Measurements from ENCODE around the gene PPP2R3B.
A peak's percentile ranks its signal among the peaks of the same experiment; 100 is the strongest.

PPP2R3B gene

DNA sequence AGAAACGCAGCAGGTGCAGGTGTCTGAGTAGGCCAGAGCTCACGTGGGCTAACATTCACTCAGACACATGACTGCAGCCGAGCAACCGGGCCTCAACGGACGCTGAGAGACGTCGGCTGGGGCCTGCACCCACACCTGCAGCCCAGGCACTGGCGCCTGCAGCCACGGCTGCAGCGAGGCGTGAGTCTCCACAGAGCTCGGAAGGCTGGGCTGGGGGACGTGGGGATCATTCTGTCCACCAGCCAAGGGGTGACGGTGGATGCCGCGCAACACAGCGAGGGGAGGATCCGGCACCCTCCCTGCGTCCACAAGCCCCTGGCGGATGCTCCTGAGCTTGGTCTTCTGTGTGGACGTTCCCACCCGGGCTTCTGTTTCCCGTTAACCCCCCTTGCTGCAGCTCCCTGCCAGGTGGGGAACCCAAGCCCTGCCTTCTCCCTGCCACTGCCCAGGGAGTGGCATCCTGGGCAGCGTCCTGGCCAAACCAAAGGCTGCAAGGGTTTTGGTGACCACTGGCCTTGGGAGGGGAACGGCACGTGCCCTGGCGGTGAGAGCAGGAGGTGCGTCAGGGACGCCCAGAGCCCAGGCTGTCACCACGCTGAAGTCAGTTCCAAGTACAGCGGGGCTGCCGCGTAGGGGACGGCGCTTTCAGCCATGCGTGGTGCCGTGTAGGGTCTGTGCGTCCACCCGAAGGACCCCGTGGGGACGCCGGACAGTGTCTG lies 16.3 kb downstream of the PPP2R3B start:
- no peak for DNase-seq

DNA sequence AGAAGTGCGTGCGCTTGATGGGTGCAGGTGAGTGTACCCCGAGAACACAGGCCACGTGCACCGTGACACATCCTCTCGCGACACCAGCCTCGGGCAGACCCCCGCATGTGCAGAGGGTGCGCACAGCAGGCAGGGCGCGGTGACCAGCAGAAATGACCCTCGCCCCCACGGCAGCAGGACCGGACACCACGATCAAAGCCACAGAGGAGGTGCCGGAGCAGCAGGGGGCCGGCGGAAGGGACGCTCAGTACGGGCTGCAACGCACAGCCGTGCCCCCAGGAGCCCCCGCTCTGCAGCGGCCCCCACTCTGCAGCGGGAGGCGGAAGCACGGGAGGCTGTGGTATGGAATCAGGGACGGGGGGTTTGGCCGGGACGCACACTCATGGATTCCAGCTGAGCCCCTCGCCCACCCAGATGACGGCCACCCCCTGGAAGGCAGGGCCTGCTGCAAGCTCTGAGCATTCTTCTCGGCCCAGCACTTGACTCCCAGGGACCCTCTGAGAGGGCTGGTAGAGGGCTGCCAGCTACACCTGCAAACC lies 17.1 kb downstream of the PPP2R3B start:
- DNase-seq, result no peak

DNA sequence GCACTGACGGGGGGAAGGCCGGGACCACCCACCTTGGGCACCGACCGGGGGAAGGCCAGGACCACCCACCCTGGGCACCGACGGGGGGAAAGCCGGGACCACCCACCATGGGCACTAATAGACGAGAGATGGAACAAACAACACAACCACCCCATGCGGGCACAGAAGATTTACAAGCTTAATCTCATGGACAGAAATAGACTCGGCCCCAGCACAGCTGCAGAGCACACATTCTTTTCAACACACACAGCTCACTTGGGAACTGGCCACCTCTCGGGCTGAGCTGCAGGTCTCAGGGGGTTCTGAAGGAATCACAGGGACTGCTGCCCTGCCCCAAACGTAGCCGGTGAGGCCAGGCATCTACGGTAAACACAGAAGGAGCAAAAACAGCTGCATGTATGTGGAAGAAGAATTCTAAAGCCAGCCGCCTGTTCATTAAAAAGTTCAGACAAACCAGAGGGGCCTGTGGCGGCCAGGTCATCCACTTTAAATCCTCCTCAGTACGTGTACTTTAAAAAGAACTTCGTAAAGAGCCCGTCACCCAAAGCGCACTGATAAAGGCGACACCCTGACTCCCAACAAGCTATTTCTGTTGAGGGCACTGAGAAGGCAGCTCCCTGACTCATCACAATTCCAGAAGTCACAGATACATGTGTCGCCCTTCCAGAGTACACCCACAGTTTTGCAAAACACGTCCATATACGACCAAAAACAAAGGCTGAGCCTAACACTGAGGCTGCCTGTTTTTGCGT lies 17.7 kb downstream of the PPP2R3B start:
- no peak for DNase-seq

DNA sequence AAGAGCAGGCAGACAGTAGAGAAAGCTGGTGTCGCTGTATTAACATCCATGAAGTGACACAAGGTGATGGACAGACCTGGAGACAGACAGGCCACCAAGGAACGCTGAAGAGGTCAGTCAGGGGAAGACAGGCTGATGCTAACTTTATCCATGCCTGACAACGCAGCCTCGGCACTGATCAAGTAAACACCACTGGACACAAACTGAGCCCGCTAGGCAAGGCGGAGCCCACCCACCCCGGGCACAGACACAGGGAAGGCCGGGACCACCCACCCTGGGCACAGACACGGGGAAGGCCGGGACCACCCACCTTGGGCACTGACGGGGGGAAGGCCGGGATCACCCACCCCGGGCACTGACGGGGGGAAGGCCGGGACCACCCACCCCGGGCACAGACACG lies 18.8 kb downstream of the PPP2R3B start:
- no peak for DNase-seq

DNA sequence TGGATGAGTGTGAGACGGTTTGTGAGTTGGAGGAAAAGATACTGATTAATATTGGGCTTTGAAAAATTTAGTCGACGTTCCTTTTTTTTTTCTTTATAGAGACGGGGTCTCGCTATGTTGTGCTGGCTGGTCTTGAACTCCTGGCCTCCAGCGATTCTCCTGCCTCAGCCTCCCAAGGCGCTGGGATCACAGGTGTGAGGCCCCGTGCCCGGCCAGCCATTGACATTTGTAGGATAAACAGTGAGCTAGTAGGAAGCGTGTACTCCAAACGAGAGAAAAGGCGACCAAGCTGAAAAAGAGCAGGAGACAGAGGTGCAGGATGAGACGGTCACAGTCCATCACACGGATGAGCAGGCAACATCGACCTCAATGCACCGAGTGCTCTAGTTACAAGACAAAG lies 19.4 kb downstream of the PPP2R3B start:
- DNase-seq, result no peak

DNA sequence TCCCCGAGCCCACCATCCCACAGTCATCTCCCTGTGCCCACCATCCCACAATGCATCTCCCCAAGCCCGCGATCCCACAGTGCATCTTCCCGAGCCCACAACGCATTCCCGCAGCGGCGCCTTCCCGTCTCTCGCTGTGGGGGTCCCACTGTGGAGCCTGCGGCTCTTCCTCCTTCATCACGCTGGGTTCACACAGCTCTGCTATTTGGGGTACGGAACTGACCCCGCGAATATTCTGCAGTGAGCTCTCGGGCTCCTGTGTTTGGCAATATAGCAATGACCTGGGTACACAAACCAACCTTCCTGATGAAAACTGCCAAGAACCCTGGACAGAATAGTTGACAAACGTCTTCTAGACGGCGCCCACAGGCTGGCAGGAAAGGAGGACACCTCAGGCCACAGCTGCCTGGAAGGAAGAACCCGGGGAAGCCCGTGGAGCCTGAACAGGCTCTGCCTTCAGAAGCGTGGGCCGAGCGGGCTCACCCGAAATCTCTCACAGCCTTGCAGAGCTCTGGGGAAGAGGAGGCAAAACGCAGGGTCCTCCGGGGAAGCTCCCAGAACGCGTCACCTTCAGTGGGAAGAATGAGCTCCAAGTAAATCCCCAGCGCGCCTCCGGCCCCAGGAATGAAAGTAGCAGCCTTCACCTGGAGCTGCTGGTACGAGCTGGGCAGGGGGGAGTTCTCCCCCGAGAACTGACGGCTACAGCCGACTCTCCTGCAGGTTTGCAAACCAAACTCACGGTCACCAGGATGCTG lies 22.9 kb downstream of the PPP2R3B start:
- DNase-seq, result no peak

DNA sequence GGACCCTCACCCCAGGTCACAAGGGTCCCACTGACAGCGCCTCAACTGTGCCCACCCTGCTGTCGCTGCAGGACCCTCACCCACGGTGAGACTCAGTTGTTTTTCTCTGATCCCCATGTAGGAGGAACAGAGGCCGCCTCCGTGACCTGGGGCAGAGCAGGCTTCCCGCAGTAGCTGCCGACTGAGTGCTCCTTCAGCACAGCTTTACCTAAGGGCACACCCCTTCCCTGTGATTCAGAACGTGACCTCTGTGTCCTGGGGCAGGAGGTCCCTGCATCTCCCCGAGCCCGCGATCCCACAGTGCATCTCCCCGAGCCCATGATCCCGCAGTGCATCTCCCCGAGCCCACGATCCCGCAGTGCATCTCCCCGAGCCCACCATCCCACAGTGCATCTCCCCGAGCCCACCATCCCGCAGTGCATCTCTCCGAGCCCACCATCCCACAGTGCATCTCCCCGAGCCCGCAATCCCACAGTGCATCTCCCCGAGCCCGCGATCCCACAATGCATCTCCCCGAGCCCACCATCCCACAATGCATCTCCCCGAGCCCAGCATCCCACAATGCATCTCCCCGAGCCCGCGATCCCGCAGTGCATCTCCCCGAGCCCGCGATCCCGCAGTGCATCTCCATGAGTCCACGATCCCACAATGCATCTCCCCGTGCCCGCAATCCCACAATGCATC lies 23.6 kb downstream of the PPP2R3B start:
- no peak for DNase-seq

DNA sequence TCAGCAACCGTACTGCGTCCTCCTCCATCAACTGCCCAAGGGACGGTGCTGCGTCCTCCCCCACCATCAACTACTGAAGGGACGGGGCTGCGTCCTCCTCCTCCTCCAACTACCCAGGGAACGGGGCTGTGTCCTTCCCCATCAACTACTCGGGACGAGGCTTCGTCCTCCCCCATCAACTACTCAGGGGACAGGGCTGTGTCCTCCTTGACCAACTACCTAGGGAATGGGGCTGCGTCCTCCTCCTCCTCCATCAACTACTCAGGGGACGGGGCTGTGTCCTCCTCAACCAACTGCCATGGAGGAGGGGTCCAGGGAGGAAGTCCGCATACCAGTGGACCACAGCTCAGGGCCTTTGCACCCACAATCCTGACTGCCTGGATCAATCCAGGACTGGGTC lies 24.4 kb downstream of the PPP2R3B start:
- no peak for DNase-seq

DNA sequence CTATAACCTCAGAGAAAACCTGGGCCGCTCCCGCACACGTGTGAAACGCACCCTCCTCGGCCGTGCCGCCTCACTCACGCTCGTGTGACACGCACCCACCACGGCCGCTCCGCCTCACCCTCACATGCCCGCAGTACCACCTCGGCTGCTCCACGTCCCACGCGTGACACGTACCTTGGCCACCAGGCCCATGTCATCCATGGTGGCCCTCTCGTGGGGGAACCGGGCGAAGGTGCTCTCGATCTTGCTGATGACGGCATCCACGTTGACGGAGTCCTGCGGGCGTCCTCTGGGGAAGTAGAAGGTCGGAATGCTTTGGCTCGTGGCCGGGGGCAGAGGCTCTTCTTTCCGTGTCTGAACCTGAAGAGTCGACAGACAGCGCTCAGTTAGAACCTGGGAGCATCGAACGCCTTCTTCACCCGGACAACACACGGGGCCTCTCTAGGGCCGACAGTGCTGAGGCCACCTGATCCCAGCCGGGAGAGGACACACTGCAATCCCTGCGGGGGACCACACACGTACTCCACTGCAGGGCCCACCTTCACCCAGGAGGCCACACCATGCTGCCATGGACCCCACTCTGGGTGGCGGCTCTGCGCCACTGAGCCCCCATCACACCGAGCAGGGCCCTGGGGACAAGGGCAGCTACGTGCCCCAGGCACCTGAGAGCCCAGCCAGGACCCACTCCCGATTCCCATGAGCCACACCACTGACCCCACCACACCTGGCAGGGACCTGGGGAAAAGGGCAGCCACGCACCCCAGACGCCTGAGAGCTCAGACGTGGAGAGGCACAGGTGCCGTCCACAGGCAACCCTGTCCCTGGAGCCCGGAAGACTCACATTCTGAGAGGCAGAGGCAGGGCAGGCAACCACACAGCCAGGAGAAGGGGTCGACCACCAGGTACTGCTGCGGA lies 25.2 kb downstream of the PPP2R3B start:
- DNase-seq, result no peak

DNA sequence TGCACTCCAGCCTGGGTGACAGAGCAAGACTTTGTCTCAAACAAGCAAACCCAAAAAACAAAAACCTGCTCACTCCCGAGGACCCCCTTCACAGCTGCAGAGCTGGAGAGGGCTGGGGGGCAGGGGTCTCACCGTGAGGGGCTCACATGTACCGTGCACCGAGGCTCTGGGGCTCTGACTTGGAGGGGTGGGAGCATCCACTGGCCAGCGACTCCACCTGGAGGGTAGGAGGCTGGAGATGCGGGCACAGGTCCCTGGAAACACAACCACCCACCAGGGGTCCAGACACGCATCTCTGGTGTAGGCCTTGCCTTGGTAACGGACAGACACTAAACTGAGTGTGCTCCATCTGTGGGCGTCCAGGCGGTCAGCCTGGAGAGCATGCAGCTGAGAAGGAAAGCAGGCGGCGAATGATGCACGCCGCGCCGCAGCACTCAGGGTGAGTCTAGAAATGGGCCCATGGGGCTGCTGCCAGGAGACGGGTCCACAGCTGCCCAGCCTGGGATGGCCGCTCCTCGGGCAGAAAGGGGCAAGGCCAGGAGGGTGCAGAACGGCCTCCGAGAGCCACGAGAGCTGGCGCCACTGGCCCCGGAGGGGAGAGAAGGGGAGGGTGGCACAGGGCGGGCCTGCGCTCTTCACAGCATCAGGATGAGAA lies 26.1 kb downstream of the PPP2R3B start:
- no peak for DNase-seq

DNA sequence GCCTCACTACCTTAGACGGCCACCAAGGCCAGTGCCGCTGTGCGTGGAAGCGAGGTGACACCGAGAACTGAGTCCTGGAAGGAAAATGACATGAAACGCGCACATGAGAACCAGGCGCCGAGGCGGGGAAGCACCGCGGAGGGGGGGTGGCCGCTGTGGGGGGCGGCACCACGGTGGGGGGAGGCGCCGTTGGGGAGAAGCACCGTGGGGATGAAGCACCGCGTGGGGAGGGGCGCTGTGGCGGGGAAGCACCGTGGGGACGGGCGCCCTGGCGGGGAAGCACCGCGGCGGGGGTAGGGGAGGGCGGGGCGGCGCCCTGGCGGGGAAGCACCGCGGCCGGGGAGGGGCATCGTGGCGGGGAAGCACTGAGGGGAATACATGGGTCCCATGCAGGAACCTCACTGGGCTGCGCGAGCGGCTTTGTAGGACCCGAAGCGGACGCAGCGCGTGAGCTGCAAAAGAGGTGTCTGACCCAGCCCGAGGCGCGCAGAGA lies 28.0 kb downstream of the PPP2R3B start:
- no peak for DNase-seq

DNA sequence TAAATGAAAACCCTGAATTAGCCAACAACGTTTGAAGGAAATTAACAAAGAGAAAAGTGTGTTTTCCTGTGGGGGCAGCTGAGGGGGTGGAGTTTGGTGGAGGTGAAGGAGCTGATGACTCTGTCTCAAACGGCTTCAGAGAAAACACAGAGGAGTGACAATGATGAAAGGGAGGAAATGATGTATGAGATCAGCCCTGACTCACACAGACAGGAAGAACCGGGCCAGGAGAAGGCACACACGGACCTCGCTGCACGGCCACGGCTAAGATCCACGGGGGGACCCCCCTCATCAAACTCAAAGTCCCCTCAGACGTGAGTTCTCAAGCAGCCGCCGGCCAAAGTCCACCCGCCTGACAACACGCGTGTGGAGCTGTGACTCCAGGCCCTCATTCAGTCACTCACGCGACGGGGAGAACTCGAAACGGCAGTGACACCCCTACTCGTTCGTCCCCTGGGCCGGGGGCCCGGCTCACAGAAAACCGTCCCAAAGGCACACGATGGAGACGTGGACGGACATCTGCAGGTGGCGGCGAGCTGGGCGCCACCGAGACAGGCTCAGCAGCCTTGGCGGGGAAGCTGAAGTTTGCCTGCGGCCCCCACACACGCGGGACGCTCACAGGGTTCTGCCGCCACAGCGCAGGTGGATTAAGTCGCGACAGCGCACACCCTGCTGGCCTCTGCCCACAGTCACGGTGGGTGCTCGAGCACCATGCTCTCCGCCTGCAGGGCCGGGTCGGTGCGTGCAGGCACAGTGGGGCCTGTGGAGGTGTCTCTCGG lies 28.8 kb downstream of the PPP2R3B start:
- peak; percentile 74 for DNase-seq

DNA sequence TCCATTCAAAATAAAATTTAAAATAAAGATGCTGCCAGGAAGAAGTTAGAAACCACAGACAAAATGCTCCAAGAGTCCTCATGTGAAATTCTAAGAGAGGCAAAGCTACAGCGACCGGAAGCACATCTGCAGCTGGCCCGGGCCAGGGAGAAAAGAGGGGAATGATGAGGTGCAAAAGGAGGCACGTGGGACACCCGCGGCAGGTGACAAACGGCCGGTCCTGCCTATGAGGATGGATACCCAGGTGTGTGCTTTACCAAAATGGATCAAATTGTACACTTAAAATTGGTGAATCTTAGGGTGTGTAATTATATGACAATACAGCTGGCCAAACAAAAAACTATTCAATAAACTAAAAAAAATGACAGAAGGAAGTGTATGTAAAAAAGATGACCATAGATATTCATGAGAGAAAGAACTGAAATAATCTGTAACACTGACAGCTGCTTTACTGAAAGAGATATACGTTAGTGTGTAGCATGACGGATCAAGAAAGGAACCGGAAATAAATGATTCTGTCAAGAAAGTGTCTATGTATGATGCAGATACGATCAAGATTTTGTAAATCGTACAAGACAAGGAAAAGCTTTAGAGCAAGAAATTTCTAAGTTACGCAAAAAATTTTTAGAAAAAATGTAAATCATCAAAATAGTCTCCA lies 29.5 kb downstream of the PPP2R3B start:
- DNase-seq, result no peak

DNA sequence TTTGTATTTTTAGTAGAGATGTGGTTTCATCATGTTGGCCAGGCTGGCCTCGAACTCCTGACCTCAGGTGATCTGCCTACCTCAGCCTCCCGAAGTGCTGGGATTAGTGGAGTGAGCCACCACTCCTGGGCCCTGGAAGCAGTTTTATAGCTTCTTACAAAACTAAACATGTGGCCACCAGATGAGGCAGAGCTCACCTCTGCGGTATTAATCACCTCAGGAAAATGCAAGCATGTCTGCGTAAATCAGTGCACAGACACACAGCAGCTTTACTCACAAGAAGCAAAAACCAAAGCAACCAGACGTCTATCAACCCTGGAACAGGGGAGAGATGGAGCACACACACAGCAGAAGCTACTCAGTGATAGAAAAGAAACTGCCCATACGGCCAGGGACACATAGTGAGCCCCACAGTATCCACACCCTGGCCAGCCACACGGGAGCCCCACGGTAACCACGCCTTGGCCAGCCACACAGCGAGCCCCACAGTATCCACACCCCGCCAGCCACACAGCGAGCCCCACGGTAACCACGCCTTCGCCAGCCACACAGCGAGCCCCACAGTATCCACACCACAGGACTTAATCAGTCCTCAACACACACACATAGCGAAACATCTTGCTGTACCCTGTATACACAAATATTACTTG lies 30.2 kb downstream of the PPP2R3B start:
- no peak for DNase-seq

DNA sequence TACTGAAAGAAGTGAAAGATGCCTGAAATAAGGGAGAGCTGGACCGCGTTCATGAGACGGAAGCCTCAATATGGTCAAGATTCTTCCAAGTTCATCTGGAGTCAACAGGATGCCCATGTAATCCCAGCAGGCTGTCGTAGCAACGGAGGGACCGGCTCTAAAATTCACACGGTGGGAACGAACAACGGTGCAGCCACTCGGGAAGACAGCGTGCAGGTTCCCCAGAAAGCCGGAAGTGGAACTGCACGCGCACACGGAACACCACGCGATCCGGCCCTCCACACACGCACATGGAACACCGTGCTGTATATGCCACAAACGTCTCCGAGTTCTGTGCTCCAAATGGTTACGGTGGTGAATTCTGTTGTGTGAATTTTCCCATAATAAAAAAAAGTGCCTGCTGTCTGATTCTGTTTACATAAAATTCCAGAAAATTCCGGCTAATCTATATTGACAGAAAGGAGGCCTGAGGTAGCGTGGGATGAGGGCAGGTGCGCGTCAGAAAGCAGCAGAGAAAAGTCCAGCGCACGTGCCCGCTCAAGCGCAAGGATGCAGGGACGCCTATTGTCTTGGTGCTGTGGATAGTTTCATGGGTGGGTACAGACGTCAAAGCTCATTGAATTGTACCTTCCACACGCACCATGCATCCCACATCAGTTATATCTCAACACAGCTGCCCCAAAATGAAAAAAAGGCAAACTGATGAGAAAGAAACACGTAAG lies 31.2 kb downstream of the PPP2R3B start:
- no peak for DNase-seq

DNA sequence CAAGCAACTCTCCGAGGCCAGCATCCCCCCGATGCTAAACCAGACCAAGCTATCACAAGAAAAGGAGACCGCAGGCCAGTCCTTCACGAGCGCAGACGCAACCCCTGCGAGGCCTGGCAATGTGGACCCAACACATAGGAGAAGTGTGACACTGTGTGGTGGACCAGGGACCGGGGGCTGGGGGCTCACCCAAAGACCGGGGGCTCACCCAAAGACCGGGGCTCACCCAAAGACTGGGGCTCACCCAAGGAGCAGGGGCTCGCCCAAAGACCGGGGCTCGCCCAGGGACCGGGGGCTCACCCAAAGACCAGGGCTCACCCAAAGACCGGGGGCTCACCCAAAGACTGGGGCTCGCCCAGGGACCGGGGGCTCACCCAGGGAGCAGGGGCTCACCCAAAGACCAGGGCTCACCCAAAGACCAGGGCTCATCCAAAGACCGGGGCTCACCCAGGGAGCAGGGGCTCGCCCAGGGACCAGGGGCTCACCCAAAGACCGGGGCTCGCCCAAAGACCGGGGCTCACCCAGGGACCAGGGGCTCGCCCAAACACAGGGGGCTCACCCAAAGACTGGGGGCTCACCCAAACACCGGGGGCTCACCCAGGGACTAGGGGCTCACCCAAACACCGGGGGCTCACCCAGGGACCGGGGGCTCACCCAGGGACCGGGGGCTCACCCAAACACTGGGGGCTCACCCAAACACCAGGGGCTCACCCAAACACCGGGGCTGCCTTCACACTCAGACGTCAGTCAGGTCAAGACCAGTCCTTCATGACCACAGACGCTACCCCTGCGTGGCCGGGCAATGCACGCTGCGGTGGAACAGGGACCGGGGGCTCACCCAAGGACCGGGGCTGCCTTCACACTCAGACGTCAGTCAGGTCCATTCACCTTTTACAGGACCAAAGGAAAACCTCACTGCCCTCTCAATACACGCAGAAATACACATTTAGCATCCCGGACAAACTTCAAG lies 32.9 kb downstream of the PPP2R3B start:
- no peak for DNase-seq

All from activated CD4-positive, alpha-beta T cell treated with anti-CD3 and anti-CD28 coated beads, Interleukin-2, Interleukin-6, amounts not matched to agents 100 ng/mL and 50 ng/mL, durations not matched to agents 16 hours and 8 hours (primary cell).